MG63 (cell line): ENCODE measurements around the gene CALCOCO1. TPM values are rescaled to one million over a fixed set of nuclear protein-coding genes. Genes with fewer than 3 reads are reported as not detected.
A peak's percentile ranks its signal among the peaks of the same experiment; 100 is the strongest.
"Not testable (repeated sequence)": the region's sequence is repeated elsewhere in the genome, so short reads cannot be mapped to it uniquely, and the experiment has no call there.

ENCODE experiments used
- DNase-seq: peaks from one replicate; pipeline ENCODE4 v3.0.0-alpha.2; 2020
- H3K27me3 ChIP-seq: fragments of 250-450 bp; sonication (Bioruptor Pico); 2 replicates; pipeline ENCODE4 v1.5.1; 2020; ENCODE audit warnings: mild to moderate bottlenecking, moderate library complexity
- H3K36me3 ChIP-seq: fragments of 250-450 bp; sonication (Bioruptor Pico); 2 replicates; pipeline ENCODE4 v1.5.1; 2020; ENCODE audit warnings: mild to moderate bottlenecking, moderate library complexity
- H3K4me3 ChIP-seq: fragments of 250-450 bp; sonication (Bioruptor Pico); 2 replicates; pipeline ENCODE4 v1.5.1; 2020; ENCODE audit warnings: mild to moderate bottlenecking, moderate library complexity
- H3K9me3 ChIP-seq: fragments of 250-450 bp; sonication (Bioruptor Pico); 2 replicates; pipeline ENCODE4 v1.5.1; 2020; ENCODE audit warnings: mild to moderate bottlenecking, moderate library complexity
- total RNA-seq: library from RNA; depleted of rRNA; stranded (reverse); fragments of >200 nt; shearing (Covaris generic); gene quantifications from 2 replicates; pipeline ENCODE4 v1.2.3, GENCODE V29; 2014; ENCODE audit warnings: low replicate concordance

The CALCOCO1 gene
- total RNA-seq, 1 experiment from 2014 or later: 42.4 TPM

DNA sequence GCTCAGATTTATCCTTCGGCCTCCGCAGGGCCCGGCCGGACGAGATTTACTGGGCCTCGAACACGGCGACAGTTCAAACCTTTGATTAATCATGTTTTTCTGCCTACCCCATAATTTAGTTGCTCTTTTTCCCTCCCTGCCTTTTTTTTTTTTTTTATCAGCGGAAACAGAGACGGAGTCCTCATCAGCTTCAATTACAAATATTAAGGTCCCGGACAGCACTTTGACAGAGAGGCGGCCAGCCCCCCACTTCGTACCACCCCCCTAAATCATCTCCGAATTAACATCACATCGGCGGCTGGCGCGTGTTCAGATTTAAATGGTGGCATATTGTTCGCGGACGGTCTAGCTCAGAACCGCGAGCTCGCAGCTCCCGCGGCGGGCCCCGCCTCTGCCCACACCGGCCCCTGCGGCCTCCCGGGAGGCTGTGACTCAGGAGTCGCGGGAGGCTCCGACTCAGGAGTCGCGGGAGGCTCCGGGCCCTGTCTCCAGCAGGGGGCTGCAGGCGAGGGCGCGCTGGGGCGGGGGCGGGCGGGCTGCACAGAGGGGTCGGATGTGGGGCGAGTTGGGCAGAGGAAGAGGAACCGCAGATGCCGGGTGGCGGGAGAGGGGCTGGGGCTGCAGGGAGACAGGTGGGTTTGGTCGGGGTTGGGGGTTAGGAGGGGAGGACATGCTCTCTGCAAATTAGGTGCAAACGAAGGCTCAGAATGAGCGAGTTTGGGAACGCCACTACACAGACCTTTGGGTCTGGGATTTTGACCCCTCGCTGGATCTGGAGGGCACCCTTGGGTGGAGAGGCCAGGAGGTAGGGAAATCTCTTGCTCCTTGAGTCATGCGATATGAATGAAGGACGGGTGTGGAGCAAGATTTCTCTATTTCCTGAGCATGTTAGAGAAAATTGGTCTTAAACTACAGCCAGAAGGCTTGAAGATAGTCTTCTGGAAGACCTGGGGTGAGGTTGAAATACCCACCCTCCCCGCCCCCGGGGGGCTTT, 31.8 kb downstream of the CALCOCO1 start:
- H3K27me3 ChIP-seq: peaks cover 24% of the 10 kb centered on the region
- H3K9me3 ChIP-seq: no peaks in the 10 kb centered on the region

DNA sequence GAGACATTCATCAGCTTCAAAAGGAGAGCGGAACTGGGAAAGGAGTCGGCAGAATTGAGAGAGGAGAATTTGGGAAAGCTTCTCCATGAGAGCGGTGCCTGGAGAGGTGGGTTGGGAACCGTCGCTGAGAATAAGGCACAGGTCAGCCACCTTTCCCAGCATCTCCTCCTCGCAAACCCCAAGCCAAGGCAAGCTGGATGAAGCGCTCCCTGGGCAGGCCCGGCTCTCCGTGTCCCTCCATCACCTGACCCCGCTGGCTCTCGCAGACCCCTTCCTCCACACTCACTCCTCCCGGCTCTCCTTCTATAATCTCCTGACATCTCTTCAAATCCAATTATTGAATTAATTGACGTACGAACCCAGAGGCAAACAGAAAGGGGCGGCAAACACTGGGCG, 32.5 kb downstream of the CALCOCO1 start:
- Histone ChIP-seq H3K4me3 (no peak overlapping the region), H3K9me3 (no peaks in the 10 kb centered on the region), H3K36me3 (no peaks in the 10 kb centered on the region), H3K27me3 (peaks cover 17% of the 10 kb centered on the region)
- no peak for DNase-seq

More for the DNA sequence above, 31.8 kb downstream of the CALCOCO1 start:
- peak; percentile 70 for DNase-seq
- no peaks in the 10 kb centered on the region for H3K36me3 ChIP-seq
- H3K4me3 ChIP-seq: no peak overlapping the region

DNA sequence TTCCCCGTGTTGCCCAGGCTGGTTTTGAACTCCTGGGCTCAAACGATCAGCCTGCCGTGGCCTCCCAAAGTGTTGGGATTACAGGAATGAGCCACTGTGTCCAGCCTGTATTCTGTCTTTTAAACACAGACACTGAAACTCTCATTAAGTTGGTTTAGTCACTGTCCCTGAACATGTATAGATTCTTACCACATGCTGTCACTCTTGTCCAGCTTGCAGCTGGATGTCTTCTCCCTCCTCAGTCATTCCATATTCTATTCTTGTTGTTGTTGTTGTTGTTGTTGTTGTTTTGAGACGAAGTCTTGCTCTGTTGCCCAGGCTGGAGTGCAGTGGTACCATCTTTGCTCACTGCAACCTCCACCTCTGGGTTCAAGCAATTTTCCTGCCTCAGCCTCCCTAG, 39.1 kb downstream of the CALCOCO1 start:
- no peaks in the 10 kb centered on the region for H3K9me3 ChIP-seq
- no peak overlapping the region for H3K4me3 ChIP-seq
- no peak for DNase-seq
- H3K36me3 ChIP-seq: no peaks in the 10 kb centered on the region
- H3K27me3 ChIP-seq: no peaks in the 10 kb centered on the region

DNA sequence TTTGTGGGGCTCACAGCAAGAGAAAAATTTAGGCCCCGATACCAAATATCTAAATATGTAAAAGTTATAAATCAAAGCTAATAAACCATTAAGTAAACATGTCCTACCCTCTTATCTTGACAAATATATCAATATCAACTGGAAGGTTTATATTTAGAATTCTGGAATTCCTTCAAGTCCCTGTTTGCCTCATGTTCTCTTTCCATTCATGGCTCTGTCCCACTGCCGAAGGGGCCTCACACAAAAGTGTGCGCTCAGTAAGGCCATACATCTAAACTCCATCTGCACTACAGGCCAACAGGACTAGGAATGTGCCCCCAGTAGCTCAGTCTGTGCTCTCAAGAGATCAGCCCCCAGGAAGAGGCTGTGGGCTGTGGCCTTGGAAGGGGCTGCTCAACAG, 40.8 kb downstream of the CALCOCO1 start:
- no peak for DNase-seq
- Histone ChIP-seq H3K36me3 (no peaks in the 10 kb centered on the region), H3K27me3 (no peaks in the 10 kb centered on the region), H3K9me3 (no peaks in the 10 kb centered on the region), H3K4me3 (no peak overlapping the region)

DNA sequence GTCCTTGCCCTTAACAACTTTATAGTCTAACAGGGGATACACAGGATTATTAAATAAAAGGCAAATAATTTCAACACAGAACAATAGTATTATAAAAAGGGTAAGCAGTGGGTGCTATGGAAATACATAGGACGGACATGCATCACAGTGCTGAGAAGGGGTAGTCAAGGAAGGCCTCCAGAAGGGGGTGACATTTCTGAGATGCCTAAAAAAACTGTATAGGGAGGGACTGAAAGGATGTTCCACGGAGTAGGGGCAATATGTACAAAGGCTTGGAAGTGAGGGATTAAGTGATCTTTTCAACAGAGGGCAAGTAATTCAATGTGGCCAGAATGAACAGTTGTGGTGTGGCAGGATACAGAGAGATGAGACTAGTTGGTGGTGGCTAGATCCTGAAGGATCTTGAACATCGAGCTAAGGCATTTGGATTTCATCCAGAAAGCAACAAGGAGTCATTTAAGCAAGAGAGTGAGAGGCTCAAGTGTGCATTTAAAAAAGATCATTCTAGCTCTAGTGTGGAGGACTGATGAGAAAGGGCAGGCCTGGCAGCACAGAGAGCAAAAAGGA, 42.5 kb downstream of the CALCOCO1 start:
- Histone ChIP-seq H3K9me3 (no peaks in the 10 kb centered on the region), H3K27me3 (no peaks in the 10 kb centered on the region), H3K36me3 (no peaks in the 10 kb centered on the region), H3K4me3 (no peak overlapping the region)
- DNase-seq: no peak

DNA sequence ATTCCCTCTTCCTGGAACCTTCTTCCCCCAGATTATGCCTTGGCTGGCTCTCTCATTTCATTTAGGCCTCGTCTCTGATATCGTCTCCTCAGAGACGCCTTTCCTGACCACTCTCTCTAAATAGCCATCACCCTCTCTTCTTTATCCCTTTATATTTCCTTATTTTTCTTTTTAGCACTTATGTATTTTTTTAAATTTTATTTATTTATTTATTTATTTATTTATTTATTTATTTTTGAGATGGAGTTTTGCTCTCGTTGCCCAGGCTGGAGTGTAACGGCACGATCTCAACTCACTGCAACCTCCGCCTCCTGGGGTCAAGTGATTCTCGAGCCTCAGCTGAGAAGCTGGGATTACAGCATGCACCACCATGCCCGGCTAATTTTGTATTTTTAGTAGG, 43.3 kb downstream of the CALCOCO1 start:
- no peak overlapping the region for H3K4me3 ChIP-seq
- no peak for DNase-seq
- no peaks in the 10 kb centered on the region for H3K27me3 ChIP-seq
- H3K9me3 ChIP-seq: no peaks in the 10 kb centered on the region
- H3K36me3 ChIP-seq: no peaks in the 10 kb centered on the region

DNA sequence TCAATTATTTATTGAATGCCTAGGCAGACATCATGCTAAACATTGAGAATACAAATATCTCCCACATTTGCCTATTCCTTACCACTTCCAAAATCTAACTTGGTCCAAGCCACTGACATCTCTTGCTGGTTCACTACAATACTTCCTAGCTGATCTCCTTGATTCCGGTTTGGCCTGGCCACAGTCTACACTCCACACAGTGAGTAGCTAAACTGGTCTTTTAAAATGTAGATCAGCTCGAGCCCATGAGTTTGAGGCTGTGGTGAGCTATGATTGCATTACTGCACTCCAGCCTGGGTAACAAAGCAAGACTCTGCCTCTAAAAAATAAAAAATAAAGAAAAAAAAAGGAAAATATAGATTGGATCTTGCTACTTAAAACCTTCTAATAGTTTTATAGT, 43.8 kb downstream of the CALCOCO1 start:
- no peaks in the 10 kb centered on the region for H3K9me3 ChIP-seq
- no peak overlapping the region for H3K4me3 ChIP-seq
- no peaks in the 10 kb centered on the region for H3K36me3 ChIP-seq
- H3K27me3 ChIP-seq: no peaks in the 10 kb centered on the region
- no peak for DNase-seq

DNA sequence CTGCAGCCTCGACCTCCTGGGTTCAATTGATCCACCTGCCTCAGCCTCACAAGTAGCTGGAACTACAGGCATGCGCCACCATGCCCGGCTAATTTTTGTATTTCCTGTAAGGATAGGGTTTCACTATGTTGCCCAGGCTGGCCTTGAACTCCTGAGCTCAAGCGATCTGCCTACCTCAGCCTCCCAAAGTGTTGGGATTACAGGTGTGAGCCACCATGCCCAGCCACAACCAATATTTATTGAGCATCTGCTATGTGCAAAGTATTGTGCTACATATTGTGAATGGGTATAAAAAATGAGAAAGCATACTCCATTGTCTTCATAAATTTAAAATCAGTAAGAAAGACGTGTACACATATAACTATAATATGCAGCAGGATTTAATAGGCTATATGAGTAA, 47.2 kb downstream of the CALCOCO1 start:
- not testable (repeated sequence) for H3K27me3 ChIP-seq, H3K36me3 ChIP-seq, DNase-seq, H3K9me3 ChIP-seq, H3K4me3 ChIP-seq

DNA sequence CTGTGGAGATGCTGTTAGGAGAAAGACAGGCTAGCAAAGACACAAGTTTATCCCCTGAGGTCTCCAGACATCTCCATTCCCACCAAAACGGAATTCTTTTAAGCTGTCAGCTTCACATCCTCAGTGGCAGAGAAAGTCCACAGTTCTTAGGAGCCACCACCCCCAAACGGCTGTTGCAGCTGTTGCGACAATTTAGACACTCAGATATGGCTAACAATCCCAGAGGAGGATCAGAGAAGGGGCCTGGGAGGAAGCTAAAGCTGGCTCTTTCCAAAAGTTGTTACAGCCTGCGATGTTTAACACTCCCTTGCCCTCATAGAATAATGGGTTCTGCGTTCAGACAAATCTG, 49.5 kb downstream of the CALCOCO1 start:
- H3K27me3 ChIP-seq: no peaks in the 10 kb centered on the region
- DNase-seq: no peak
- H3K36me3 ChIP-seq: peaks cover 25% of the 10 kb centered on the region
- no peak overlapping the region for H3K4me3 ChIP-seq
- H3K9me3 ChIP-seq: no peaks in the 10 kb centered on the region

DNA sequence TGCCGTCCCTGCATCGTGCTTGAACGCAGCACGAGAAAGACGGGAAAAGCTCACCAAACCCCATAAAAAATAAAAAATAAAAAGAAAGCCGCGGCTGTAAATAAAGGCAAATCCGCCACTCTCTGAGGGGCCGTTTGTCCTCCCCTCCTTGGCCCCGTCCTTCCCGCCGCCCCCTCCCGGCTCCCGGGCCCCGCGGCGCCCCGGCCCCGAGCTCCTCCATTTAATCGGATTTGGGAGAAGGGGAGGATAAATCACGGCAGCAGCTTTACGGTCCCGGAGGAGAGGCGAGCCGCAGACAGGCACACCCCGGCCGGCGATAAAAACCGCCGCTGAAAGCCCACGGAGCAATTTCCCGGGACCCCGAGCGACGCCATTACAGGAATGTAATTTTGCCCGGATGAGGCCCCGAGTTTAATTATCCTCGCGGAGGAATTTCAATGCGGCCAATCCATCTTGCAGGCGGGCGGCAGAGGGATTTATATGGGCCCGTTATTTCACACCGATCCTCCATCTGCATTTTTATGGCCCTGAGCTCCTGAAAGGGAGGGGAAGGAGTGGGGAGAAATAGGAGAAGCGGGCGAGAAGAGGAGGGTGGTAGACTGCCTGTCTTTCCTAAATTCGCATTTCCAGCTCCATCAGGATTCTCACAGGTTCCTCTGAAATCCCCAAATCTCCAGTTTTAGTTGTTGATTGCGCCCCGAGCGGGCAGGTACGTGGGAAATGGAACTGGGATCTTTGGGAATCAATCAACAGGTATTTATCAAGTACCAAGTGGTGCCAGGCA, 50.0 kb downstream of the CALCOCO1 start:
- Histone ChIP-seq H3K9me3 (no peaks in the 10 kb centered on the region), H3K27me3 (no peaks in the 10 kb centered on the region), H3K4me3 (no peak overlapping the region; the same call in 1 of the 2 replicates), H3K36me3 (peaks cover 31% of the 10 kb centered on the region)
- DNase-seq: no peak

DNA sequence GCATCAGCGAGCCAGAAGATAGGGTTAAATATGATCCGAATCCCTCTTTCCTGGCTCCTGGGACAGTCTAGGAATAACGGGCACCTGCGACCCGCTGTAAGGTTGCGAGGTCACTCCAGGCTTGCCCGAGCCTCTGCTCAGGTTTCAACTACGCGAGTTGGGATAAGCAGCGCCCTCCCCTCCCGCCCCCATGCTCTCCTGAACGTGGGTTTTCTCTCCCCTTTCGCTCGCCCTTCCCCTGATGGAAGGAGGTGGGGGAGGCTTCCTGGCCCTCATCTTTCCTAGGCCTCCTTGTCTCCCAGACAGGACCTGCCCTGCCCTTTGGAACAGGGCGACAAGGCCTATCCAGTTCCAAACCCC, 50.6 kb downstream of the CALCOCO1 start:
- no peaks in the 10 kb centered on the region for H3K9me3 ChIP-seq
- peak; percentile 48 for DNase-seq
- no peaks in the 10 kb centered on the region for H3K27me3 ChIP-seq
- peak overlapping the region; percentile 96 for H3K4me3 ChIP-seq
- peaks cover 35% of the 10 kb centered on the region for H3K36me3 ChIP-seq

DNA sequence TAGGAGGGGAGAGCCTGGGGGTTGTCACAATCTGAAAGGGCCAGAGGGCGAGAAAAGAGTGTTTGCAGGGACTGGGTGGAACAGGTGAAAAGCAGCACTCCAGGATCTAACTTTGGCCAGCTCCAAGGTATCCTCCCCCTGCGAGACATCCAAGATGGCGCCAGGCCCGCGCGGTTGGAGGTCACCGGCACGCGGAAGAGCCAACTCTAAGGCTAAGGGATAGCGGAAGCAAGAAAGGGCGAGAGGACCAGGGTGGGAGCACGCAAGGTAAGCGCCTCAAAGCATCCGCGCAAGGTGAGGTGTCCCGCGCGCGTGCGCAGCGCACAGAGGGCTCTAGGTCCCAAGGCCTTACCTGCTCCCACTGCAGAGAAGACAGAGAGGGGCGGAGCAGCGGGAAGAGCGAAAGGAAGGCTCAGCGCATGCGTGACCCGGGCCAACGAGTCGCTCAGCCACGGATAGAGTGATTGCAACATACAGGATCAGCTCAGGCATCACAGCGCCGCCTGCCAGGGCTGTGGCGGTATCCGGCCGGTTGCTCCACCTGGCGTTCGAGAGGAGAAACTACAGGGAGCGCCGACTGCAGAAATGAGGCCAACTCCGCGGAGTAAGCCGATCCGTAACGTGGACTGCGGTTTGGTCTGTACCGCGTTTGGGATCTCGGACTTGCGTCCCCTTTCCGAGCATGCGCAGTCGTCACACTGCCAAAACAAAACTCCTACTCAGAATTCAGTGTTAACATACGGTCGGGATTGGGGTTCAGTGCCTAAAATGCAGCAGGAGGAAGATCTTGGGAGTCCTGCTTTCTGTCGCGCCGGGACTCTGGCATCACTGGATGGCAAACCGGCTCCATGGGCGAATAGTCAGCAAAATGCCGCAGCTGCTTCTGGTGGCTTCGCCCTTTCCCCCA, 51.3 kb downstream of the CALCOCO1 start, which contains the start of gene ATP5MC2:
Gene ATP5MC2, minus strand, starts transcription at position 383 of the 907 bp plus-strand sequence. CDS start 3,469 bp downstream, outside the sequence.
- Histone ChIP-seq H3K9me3 (no peaks in the 10 kb centered on the region), H3K4me3 (peak within 1 kb of the TSS; percentile 96), H3K27me3 (no peaks in the 10 kb centered on the region), H3K36me3 (peaks cover 42% of the 10 kb centered on the region)
- peak; percentile 96 for DNase-seq

DNA sequence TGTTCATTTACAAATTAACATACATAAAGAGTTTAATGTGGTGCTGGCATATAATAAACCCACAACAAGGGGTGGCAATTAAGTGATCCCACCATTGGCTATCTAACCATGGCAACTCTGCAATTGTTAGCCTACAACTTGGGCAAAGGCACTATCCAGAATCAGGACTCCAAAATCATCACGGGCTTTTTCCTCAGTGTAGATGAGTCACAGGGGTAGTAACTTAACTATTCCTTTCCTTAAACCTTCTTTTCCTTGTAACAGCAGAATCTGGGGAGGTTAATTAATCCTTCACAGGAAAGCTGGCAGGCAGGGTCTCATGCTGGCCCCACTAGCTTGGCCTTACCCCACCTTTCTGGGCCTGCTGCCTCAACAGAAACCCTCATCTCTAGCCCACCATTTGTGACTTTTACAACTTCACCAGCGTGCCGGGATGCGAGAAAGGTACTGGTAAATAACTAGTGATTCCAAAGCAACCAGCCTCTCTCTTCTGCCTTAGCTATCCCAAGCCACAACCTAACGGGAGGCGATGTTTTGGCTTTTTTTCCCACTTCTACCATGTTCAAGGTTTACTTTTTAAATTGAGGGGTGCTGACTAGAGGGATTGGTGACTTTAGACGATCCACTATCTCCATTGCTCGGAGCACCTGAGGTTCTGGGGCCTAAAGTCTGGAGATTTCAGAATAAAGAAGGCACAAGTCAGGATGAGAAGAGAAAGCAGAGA, 52.1 kb downstream of the CALCOCO1 start:
- no peak for DNase-seq
- Histone ChIP-seq H3K9me3 (no peaks in the 10 kb centered on the region), H3K36me3 (peaks cover 50% of the 10 kb centered on the region), H3K4me3 (peak overlapping the region; percentile 96), H3K27me3 (no peaks in the 10 kb centered on the region)

DNA sequence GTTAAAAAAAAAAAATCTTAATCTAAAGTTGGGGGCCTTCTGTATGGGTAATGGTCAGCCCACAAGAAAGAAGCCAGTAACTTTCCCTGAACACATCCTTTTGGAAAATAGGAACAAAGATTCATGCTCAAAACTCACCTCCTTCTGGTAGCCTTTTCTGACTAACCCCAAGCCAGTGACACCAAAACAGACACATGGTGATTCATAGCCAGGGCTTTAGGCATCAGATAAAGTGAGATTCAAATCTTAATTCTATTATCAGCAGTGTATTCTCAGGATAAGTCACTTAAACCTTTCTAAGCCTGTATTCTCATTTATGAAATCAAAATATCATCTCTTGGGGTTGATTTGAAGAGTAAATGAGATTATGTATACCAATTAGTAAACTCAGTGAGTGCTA, 56.3 kb downstream of the CALCOCO1 start:
- Histone ChIP-seq H3K4me3 (no peak overlapping the region), H3K9me3 (no peaks in the 10 kb centered on the region), H3K27me3 (no peaks in the 10 kb centered on the region), H3K36me3 (peaks cover 85% of the 10 kb centered on the region)
- no peak for DNase-seq

DNA sequence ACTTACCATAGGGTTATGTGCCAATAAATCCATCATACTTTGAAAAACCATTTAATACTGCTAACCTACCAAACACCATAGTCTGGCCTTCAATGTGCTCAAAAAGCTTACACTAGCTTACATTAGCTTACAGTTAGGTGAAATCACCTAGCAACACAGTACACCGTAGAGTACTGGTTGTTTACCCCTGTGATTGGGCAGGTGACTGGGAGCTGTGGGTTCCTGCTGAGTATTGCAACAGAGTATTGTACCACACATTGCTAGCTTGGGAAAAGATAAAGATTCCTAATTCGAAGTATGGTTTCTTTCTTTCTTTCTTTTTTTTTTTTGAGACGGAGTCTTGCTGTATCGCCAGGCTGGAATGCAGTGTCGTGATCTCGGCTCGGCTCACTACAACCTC, 56.9 kb downstream of the CALCOCO1 start:
- Histone ChIP-seq H3K4me3 (no peak overlapping the region), H3K9me3 (no peaks in the 10 kb centered on the region), H3K36me3 (peaks cover 88% of the 10 kb centered on the region), H3K27me3 (no peaks in the 10 kb centered on the region)
- no peak for DNase-seq

DNA sequence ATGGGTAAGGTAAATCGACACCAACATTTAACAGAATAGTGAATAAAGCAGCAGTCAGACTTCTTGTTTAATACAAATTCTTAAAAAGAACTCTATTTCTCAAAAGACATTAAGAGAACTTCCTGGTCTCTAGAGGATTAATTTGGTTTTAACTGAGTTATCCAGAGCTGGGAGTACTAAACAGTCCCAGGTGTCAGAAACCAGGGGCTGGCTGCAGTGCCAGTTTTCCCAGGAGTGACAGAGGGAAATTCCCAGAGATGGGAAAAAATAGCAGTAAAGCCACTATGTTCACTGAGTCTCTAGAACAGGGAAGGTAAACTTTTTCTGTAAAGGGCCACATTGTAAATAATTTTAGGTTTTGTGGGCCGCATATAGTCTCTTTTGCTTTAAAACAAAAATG, 60.2 kb downstream of the CALCOCO1 start:
- Histone ChIP-seq H3K36me3 (peaks cover 82% of the 10 kb centered on the region), H3K4me3 (no peak overlapping the region), H3K9me3 (no peaks in the 10 kb centered on the region), H3K27me3 (no peaks in the 10 kb centered on the region)
- no peak for DNase-seq
